Stimulated activated CD4-positive, alpha-beta T cell treated with anti-CD3 and anti-CD28 coated beads, Interleukin-1b, Interleukin-23, amount 100 ng/mL, for 1 hour (primary cell): ENCODE results near the gene EIF1AX.
"Not testable (repeated sequence)": the region's sequence is repeated elsewhere in the genome, so short reads cannot be mapped to it uniquely, and the experiment has no call there.

ENCODE experiments used
- DNase-seq, 2 donors: peaks; one replicate each; pipeline ENCODE4 v3.0.0-alpha.2; 2020; ENCODE audit warnings: low read depth in 2 of 2

The EIF1AX gene

GRCh38 chrX:20126833-20127232 is 14.8 kb downstream of the EIF1AX start:
- DNase-seq: not testable (repeated sequence)

GRCh38 chrX:20124964-20125363 is 16.7 kb downstream of the EIF1AX start:
- no peak for DNase-seq

GRCh38 chrX:20118065-20118824 is 23.4 kb downstream of the EIF1AX start:
- DNase-seq: no peak

DNA sequence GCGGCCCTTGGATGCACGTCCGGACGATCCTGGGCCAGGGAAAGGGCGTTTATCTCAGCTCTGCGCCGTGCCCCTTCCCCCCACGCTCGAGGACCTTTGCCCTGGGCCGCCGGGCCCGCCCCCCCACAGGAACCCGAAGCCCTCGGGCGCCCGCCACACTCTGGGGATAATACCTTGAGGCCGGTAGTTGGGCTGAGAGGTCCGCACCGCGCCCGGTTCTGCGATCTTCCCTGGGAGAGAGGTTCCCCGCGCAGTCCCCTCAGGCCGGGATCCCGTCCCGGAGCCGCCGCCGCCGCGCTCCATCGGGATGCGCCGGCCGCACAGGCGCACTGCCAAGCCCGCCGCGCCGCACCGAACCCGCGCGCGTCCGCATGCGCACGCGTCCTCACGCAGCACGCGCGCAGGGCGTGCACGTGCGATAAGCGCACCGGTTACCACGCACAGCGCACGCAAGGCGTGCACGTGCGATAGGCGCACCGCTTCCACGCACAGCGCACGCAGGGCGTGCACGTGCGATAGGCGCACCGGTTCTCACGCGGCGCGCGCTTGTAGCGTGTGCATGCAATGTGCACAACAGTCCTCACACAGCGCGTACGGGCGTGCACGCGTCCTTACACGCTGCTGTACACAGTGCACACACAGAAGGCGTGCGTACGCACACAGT is 24.9 kb downstream of the EIF1AX start, which contains the start of gene MAP7D2:
Gene MAP7D2 (minus strand): TSS at position 331 of the 664 bp plus-strand sequence. CDS start 28 bp downstream, at position 303.
- DNase-seq: no peak

DNA sequence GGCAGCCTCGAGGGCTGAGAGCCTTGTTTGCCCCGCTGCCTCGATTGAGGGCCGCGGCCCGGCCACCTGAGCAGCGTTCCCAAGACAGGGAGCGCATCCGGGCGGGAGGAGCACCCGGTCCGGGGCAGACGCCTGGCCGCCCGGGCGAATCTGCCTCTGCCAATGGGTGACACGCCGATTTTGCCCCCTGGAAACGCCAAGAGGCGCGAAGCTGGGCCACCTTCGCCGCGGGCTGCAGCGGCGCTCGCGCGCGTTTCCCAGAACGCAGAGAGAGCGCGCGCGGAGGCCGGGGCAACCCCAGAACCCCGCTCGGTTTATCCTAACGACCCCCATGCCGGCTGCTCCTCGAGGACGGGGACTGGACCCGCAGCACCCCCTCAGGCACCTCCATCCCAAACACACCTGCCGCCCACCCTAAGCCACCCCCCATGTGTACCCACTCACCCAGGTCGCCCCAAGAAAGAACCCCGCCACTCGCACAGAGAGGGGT is 25.5 kb downstream of the EIF1AX start:
- DNase-seq: no peak

- no peak for DNase-seq
Observed at GRCh38 chrX:20112022-20112774, 29.4 kb downstream of the EIF1AX start.

- DNase-seq: no peak
Observed at GRCh38 chrX:20111271-20111670, 30.4 kb downstream of the EIF1AX start.

DNA sequence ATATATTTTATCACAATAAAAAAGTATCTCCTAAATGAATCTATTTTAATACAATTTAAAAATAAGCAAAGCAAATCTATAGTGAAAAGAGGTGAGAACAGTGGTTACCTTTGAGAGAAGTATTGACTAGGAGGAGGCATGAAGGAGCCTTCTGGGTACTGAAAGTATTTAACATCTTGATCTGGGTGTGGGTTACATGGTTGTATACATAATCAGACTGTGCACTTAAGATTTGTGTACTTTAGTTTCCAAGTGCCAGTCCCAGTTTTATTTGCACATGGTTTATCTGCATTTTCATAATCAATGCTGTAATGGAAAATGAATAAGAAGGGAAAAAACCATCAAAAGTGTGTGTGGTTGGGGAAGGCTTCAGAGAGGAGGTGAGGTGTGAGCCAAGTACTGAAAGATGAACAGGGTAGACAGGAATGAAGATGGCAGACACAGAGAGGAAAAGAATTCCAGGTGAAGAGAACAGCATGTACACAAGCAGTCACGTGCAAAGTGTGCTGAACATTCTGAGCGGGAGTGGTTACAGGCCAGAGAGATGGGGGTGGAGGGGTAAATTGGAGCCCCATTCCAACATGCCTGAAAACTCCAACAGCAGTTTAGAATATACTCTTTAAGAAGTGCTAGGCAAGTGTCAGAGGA is 39.6 kb downstream of the EIF1AX start:
- DNase-seq: no peak

GRCh38 chrX:20091499-20091898 is 50.1 kb downstream of the EIF1AX start:
- no peak for DNase-seq

GRCh38 chrX:20089845-20090244 is 51.8 kb downstream of the EIF1AX start:
- no peak for DNase-seq

DNA sequence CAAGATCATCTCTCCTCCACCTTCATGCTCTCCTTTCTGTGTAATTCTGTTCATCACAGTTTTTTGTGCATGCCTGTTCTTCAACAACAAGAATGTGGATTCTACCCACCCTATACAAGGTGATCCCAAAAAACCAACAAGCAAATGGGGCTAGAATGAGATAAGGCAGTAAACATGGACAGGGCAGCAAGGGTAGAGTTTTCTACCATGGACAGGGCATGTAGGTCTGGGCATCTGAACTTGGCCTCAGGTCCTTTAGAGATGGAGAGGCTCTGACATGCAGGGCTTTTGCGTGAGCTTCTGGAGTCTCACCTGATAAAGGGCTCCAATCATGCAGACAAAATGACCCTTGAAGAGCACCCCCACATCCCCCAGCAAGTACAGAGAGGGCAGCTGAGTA is 61.4 kb downstream of the EIF1AX start:
- DNase-seq: no peak
